Liver (tissue), 9 donors: ENCODE data around the gene PRSS12. TPM values are rescaled to one million over a fixed set of nuclear protein-coding genes. Genes with fewer than 3 reads are reported as not detected.

Experiments
- DNase-seq: peaks from one replicate; pipeline ENCODE4 v3.0.0-alpha.2; 2017; ENCODE audit warnings: low spot score
- H3K27ac ChIP-seq, 2 donors: one replicate each; pipeline ENCODE4 v1.7.0; 2013; ENCODE audit warnings: inconsistent platforms in 2 of 2, low read length in 2 of 2, control low read depth in 1 of 2, low read depth in 1 of 2, mild to moderate bottlenecking in 1 of 2
- H3K27me3 ChIP-seq, 4 donors: one replicate each; pipeline versions ENCODE4 v1.6.1 to v1.7.0; 2013; ENCODE audit warnings: low read length in 3 of 4, inconsistent platforms in 1 of 4, mild to moderate bottlenecking in 1 of 4, moderate library complexity in 1 of 4; ENCODE audit not compliant: control insufficient read depth in 4 of 4, insufficient read depth in 4 of 4
- H3K36me3 ChIP-seq, 4 donors: one replicate each; pipeline versions ENCODE4 v1.6.1 to v1.7.0; 2013; ENCODE audit warnings: low read length in 3 of 4, mild to moderate bottlenecking in 3 of 4, low read depth in 1 of 4, moderate library complexity in 1 of 4; ENCODE audit not compliant: control insufficient read depth in 4 of 4, insufficient read depth in 3 of 4
- H3K4me1 ChIP-seq, 4 donors: one replicate each; pipeline versions ENCODE4 v1.6.1 to v1.7.0; 2013; ENCODE audit warnings: low read length in 3 of 4, mild to moderate bottlenecking in 3 of 4, moderate library complexity in 1 of 4; ENCODE audit not compliant: control insufficient read depth in 4 of 4, insufficient read depth in 4 of 4
- H3K4me3 ChIP-seq, 3 donors: one replicate each; pipeline versions ENCODE4 v1.6.1 to v1.7.0; 2013; ENCODE audit warnings: low read length in 3 of 3, control low read depth in 1 of 3, low read depth in 1 of 3, mild to moderate bottlenecking in 1 of 3
- H3K9ac ChIP-seq, 2 donors: one replicate each; pipeline ENCODE4 v1.7.0; 2013; ENCODE audit warnings: low read length in 2 of 2, mild to moderate bottlenecking in 2 of 2, moderate library complexity in 2 of 2, control low read depth in 1 of 2, low read depth in 1 of 2
- H3K9me3 ChIP-seq, 4 donors: one replicate each; pipeline versions ENCODE4 v1.6.1 to v1.7.0; 2013; ENCODE audit warnings: low read length in 3 of 4; ENCODE audit not compliant: control insufficient read depth in 4 of 4
- ATF3 ChIP-seq: IDR thresholded peaks from 2 replicates; pipeline ENCODE4 v1.6.1; 2016; ENCODE audit warnings: antibody characterized with exemption
- CTCF ChIP-seq: fragments of 150-350 bp; IDR thresholded peaks from 2 replicates; pipeline ENCODE4 v1.5.1; 2017; ENCODE audit warnings: improper control_type of control experiment, low read depth, low read length; ENCODE audit not compliant: missing input control
- EGR1 ChIP-seq, 2 donors: IDR thresholded peaks; 2 replicates each; pipeline ENCODE4 v1.6.1; 2016 to 2018; ENCODE audit warnings: antibody characterized with exemption in 2 of 2, low read depth in 2 of 2
- FOXA1 ChIP-seq: IDR thresholded peaks from 2 replicates; pipeline ENCODE4 v1.6.1; 2016; ENCODE audit warnings: antibody characterized with exemption
- FOXA2 ChIP-seq: IDR thresholded peaks from 2 replicates; pipeline ENCODE4 v1.6.1; 2016; ENCODE audit warnings: antibody characterized with exemption
- GABPA ChIP-seq, 2 donors: IDR thresholded peaks in 1 of 2; conservative IDR thresholded peaks in 1 of 2; 2 replicates each; pipeline ENCODE4 v1.6.1; 2016; ENCODE audit warnings: antibody characterized with exemption in 2 of 2, mild to moderate bottlenecking in 1 of 2, moderate library complexity in 1 of 2
- HNF4G ChIP-seq: IDR thresholded peaks from 2 replicates; pipeline ENCODE4 v1.6.1; 2016; ENCODE audit warnings: antibody characterized with exemption
- JUND ChIP-seq, 2 donors: IDR thresholded peaks; 2 replicates each; pipeline ENCODE4 v1.6.1; 2016; ENCODE audit warnings: antibody characterized with exemption in 2 of 2
- MAX ChIP-seq: IDR thresholded peaks from 2 replicates; pipeline ENCODE4 v1.6.1; 2016; ENCODE audit warnings: antibody characterized with exemption
- NR2F2 ChIP-seq: IDR thresholded peaks from 2 replicates; pipeline ENCODE4 v1.6.1; 2016; ENCODE audit warnings: antibody characterized with exemption
- RAD21 ChIP-seq, 2 donors: IDR thresholded peaks; 2 replicates each; pipeline ENCODE4 v1.6.1; 2016; ENCODE audit warnings: antibody characterized with exemption in 2 of 2, mild to moderate bottlenecking in 2 of 2
- REST ChIP-seq: IDR thresholded peaks from 2 replicates; pipeline ENCODE4 v1.6.1; 2016; ENCODE audit warnings: antibody characterized with exemption, mild to moderate bottlenecking
- RXRA ChIP-seq, 2 donors: IDR thresholded peaks; 2 replicates each; pipeline ENCODE4 v1.6.1; 2017 to 2018; ENCODE audit warnings: antibody characterized with exemption in 2 of 2, mild to moderate bottlenecking in 1 of 2
- SP1 ChIP-seq: IDR thresholded peaks from 2 replicates; pipeline ENCODE4 v1.6.1; 2018; ENCODE audit warnings: antibody characterized with exemption, mild to moderate bottlenecking
- TAF1 ChIP-seq: conservative IDR thresholded peaks from 2 replicates; pipeline ENCODE4 v1.6.1; 2016; ENCODE audit warnings: antibody characterized with exemption, mild to moderate bottlenecking
- YY1 ChIP-seq: IDR thresholded peaks from 2 replicates; pipeline ENCODE4 v1.6.1; 2016; ENCODE audit warnings: antibody characterized with exemption, mild to moderate bottlenecking
- ZBTB33 ChIP-seq: IDR thresholded peaks from 2 replicates; pipeline ENCODE4 v1.6.1; 2016; ENCODE audit warnings: antibody characterized with exemption
- WGBS: extraction: QIAGEN DNeasy Blood & Tissue Kit; methylation state at CpG from one replicate; pipeline ENCODE4 v1.1.7; 2013; 5-methylcytosine and 5-hydroxymethylcytosine counted together
- polyA plus RNA-seq, 2 donors: library from polyadenylated mRNA; stranded (reverse) in 1 of 2; unstranded in 1 of 2; fragments of 200-250 nt in 1 of 2; fragments of >200 nt in 1 of 2; fragmentation: Nextera tagmentation in 1 of 2; extraction: Ambion mirVana in 1 of 2; gene quantifications; one replicate each; pipeline versions ENCODE4 v1.2.1 to v1.2.3, GENCODE V29; 2013 to 2015
- total RNA-seq, 2 donors: library from RNA; depleted of rRNA; stranded (reverse); fragments of >200 nt; gene quantifications; one replicate each; pipeline ENCODE4 v1.2.3, GENCODE V29; 2014
- donor health status: healthy.
- donor health status: healthy.
- donor health status: healthy.
- donor health status: healthy.
- donor health status: healthy.

PRSS12 gene
- total and polyA plus RNA-seq, 4 donors, result 0.07 to 0.25 (median 0.10) TPM

GRCh38 chr4:118381902-118382301 lies 29.1 kb upstream of the PRSS12 start:
- no peak overlapping the region for H3K4me3 ChIP-seq

More at GRCh38 chr4:118381902-118382301, 29.1 kb upstream of the PRSS12 start:
- no peak for DNase-seq
- 79% methylated on average over 3 of the region's 3 CpGs for WGBS
- H3K36me3 ChIP-seq, result no peaks in the 10 kb centered on the region
- H3K27me3 ChIP-seq, result no peaks in the 10 kb centered on the region
- H3K27ac ChIP-seq, result no peak overlapping the region
- H3K9ac ChIP-seq, result no peak overlapping the region
- H3K4me1 ChIP-seq, result no peaks in the 10 kb centered on the region
- TF ChIP-seq CTCF (no peak), EGR1 (IDR thresholded peaks at IDR 0.05; ENCODE audit: low read depth in 2 of 2) (no peak), RXRA (IDR thresholded peaks at IDR 0.05) (no peak), FOXA2 (no peak), JUND (IDR thresholded peaks at IDR 0.05) (no peak), YY1 (no peak), ATF3 (no peak), RAD21 (IDR thresholded peaks at IDR 0.05) (no peak), REST (no peak), GABPA (IDR thresholded peaks at IDR 0.05 in 1 of 2, conservative IDR thresholded peaks at IDR 0.05 in 1 of 2) (no peak), NR2F2 (no peak), MAX (no peak), SP1 (no peak), TAF1 (no peak), ZBTB33 (no peak), FOXA1 (no peak), HNF4G (no peak)
- H3K9me3 ChIP-seq, result peaks cover 0 to 4% (median 0%) of the 10 kb centered on the region in 4 donors
